Liver (tissue), 9 donors: ENCODE results near the gene TYRP1. TPM values are rescaled to one million over a fixed set of nuclear protein-coding genes. Genes with fewer than 3 reads are reported as not detected.
A peak's percentile ranks its signal among the peaks of the same experiment; 100 is the strongest.

Experiments used
- DNase-seq: peaks from one replicate; pipeline ENCODE4 v3.0.0-alpha.2; 2017; ENCODE audit warnings: low spot score
- H3K27ac ChIP-seq, 2 donors: one replicate each; pipeline ENCODE4 v1.7.0; 2013; ENCODE audit warnings: inconsistent platforms in 2 of 2, low read length in 2 of 2, control low read depth in 1 of 2, low read depth in 1 of 2, mild to moderate bottlenecking in 1 of 2
- H3K27me3 ChIP-seq, 4 donors: one replicate each; pipeline versions ENCODE4 v1.6.1 to v1.7.0; 2013; ENCODE audit warnings: low read length in 3 of 4, inconsistent platforms in 1 of 4, mild to moderate bottlenecking in 1 of 4, moderate library complexity in 1 of 4; ENCODE audit not compliant: control insufficient read depth in 4 of 4, insufficient read depth in 4 of 4
- H3K36me3 ChIP-seq, 4 donors: one replicate each; pipeline versions ENCODE4 v1.6.1 to v1.7.0; 2013; ENCODE audit warnings: low read length in 3 of 4, mild to moderate bottlenecking in 3 of 4, low read depth in 1 of 4, moderate library complexity in 1 of 4; ENCODE audit not compliant: control insufficient read depth in 4 of 4, insufficient read depth in 3 of 4
- H3K4me1 ChIP-seq, 4 donors: one replicate each; pipeline versions ENCODE4 v1.6.1 to v1.7.0; 2013; ENCODE audit warnings: low read length in 3 of 4, mild to moderate bottlenecking in 3 of 4, moderate library complexity in 1 of 4; ENCODE audit not compliant: control insufficient read depth in 4 of 4, insufficient read depth in 4 of 4
- H3K4me3 ChIP-seq, 3 donors: one replicate each; pipeline versions ENCODE4 v1.6.1 to v1.7.0; 2013; ENCODE audit warnings: low read length in 3 of 3, control low read depth in 1 of 3, low read depth in 1 of 3, mild to moderate bottlenecking in 1 of 3
- H3K9ac ChIP-seq, 2 donors: one replicate each; pipeline ENCODE4 v1.7.0; 2013; ENCODE audit warnings: low read length in 2 of 2, mild to moderate bottlenecking in 2 of 2, moderate library complexity in 2 of 2, control low read depth in 1 of 2, low read depth in 1 of 2
- H3K9me3 ChIP-seq, 4 donors: one replicate each; pipeline versions ENCODE4 v1.6.1 to v1.7.0; 2013; ENCODE audit warnings: low read length in 3 of 4; ENCODE audit not compliant: control insufficient read depth in 4 of 4
- EGR1 ChIP-seq, 2 donors: IDR thresholded peaks; 2 replicates each; pipeline ENCODE4 v1.6.1; 2016 to 2018; ENCODE audit warnings: antibody characterized with exemption in 2 of 2, low read depth in 2 of 2
- FOXA1 ChIP-seq: IDR thresholded peaks from 2 replicates; pipeline ENCODE4 v1.6.1; 2016; ENCODE audit warnings: antibody characterized with exemption
- FOXA2 ChIP-seq: IDR thresholded peaks from 2 replicates; pipeline ENCODE4 v1.6.1; 2016; ENCODE audit warnings: antibody characterized with exemption
- GABPA ChIP-seq, 2 donors: IDR thresholded peaks in 1 of 2; conservative IDR thresholded peaks in 1 of 2; 2 replicates each; pipeline ENCODE4 v1.6.1; 2016; ENCODE audit warnings: antibody characterized with exemption in 2 of 2, mild to moderate bottlenecking in 1 of 2, moderate library complexity in 1 of 2
- HNF4A ChIP-seq, 2 donors: conservative IDR thresholded peaks; 2 replicates each; pipeline ENCODE4 v1.6.1; 2016; ENCODE audit warnings: antibody characterized with exemption in 2 of 2, mild to moderate bottlenecking in 2 of 2
- HNF4G ChIP-seq: IDR thresholded peaks from 2 replicates; pipeline ENCODE4 v1.6.1; 2016; ENCODE audit warnings: antibody characterized with exemption
- JUND ChIP-seq, 2 donors: IDR thresholded peaks; 2 replicates each; pipeline ENCODE4 v1.6.1; 2016; ENCODE audit warnings: antibody characterized with exemption in 2 of 2
- NR2F2 ChIP-seq: IDR thresholded peaks from 2 replicates; pipeline ENCODE4 v1.6.1; 2016; ENCODE audit warnings: antibody characterized with exemption
- RAD21 ChIP-seq, 2 donors: IDR thresholded peaks; 2 replicates each; pipeline ENCODE4 v1.6.1; 2016; ENCODE audit warnings: antibody characterized with exemption in 2 of 2, mild to moderate bottlenecking in 2 of 2
- RXRA ChIP-seq, 2 donors: IDR thresholded peaks; 2 replicates each; pipeline ENCODE4 v1.6.1; 2017 to 2018; ENCODE audit warnings: antibody characterized with exemption in 2 of 2, mild to moderate bottlenecking in 1 of 2
- SP1 ChIP-seq: IDR thresholded peaks from 2 replicates; pipeline ENCODE4 v1.6.1; 2018; ENCODE audit warnings: antibody characterized with exemption, mild to moderate bottlenecking
- TAF1 ChIP-seq: conservative IDR thresholded peaks from 2 replicates; pipeline ENCODE4 v1.6.1; 2016; ENCODE audit warnings: antibody characterized with exemption, mild to moderate bottlenecking
- YY1 ChIP-seq: IDR thresholded peaks from 2 replicates; pipeline ENCODE4 v1.6.1; 2016; ENCODE audit warnings: antibody characterized with exemption, mild to moderate bottlenecking
- WGBS: extraction: QIAGEN DNeasy Blood & Tissue Kit; methylation state at CpG from one replicate; pipeline ENCODE4 v1.1.7; 2013; 5-methylcytosine and 5-hydroxymethylcytosine counted together
- polyA plus RNA-seq, 2 donors: library from polyadenylated mRNA; stranded (reverse) in 1 of 2; unstranded in 1 of 2; fragments of 200-250 nt in 1 of 2; fragments of >200 nt in 1 of 2; fragmentation: Nextera tagmentation in 1 of 2; extraction: Ambion mirVana in 1 of 2; gene quantifications; one replicate each; pipeline versions ENCODE4 v1.2.1 to v1.2.3, GENCODE V29; 2013 to 2015
- total RNA-seq, 2 donors: library from RNA; depleted of rRNA; stranded (reverse); fragments of >200 nt; gene quantifications; one replicate each; pipeline ENCODE4 v1.2.3, GENCODE V29; 2014
- TF ChIP-seq, protein P1 (sequence below): fragments of 150-350 bp; IDR thresholded peaks from 2 replicates; pipeline ENCODE4 v1.5.1; 2017; ENCODE audit warnings: improper control_type of control experiment, low read depth, low read length; ENCODE audit not compliant: missing input control
- TF ChIP-seq, protein P2 (sequence below): IDR thresholded peaks from 2 replicates; pipeline ENCODE4 v1.6.1; 2016; ENCODE audit warnings: antibody characterized with exemption
- TF ChIP-seq, protein P3 (sequence below): IDR thresholded peaks from 2 replicates; pipeline ENCODE4 v1.6.1; 2016; ENCODE audit warnings: antibody characterized with exemption
- donor health status: healthy.
- donor health status: healthy.
- donor health status: healthy.
- donor health status: healthy.
- donor health status: healthy.

TYRP1 gene
- total and polyA plus RNA-seq, 4 donors = 0.17 TPM; not detected in 3

DNA sequence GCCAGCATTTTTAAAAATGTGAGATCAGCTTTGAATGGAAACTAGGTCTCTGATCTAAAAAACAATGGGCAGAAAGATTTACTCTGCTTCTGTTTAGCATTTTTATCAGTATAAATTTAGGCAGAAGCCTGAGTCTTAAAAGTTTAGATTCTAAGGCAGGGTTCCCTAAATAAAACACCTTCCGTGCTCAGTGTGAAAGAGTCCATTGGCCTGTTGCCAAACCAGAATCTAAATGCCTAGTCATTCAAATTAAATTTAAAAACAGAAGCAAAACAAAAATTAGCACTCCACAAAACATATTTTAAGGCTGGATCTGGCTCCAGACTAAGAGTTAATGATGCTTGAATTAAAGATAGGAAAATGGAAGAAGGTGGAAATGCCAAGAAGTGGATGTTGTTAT is 4.5 kb downstream of the TYRP1 start (continued):
- no peak for TF ChIP-seq RXRA (IDR thresholded peaks at IDR 0.05)

DNA sequence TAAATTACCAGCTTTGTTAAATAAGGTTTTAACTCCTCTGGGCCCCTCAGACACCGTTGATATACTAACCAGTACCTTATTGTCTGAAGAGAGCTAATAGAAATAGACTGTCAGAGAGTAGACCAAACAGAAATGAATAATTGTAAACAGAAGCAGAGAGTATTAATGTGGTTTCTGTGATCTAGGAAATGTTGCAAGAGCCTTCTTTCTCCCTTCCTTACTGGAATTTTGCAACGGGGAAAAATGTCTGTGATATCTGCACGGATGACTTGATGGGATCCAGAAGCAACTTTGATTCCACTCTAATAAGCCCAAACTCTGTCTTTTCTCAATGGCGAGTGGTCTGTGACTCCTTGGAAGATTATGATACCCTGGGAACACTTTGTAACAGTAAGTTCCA is 5.1 kb downstream of the TYRP1 start:
- peaks cover 0 to 3% (median 0%) of the 10 kb centered on the region in 4 donors for H3K27me3 ChIP-seq
- H3K4me1 ChIP-seq = no peaks in the 10 kb centered on the region
- 61% methylated on average over 4 of the region's 4 CpGs for WGBS
- TF ChIP-seq NR2F2 = peak; percentile 53
- TF ChIP-seq RXRA (IDR thresholded peaks at IDR 0.05) = no peak
- no peak overlapping the region for H3K27ac ChIP-seq
- H3K9me3 ChIP-seq = no peaks in the 10 kb centered on the region
- no peak overlapping the region for H3K4me3 ChIP-seq
- no peak overlapping the region for H3K9ac ChIP-seq
- no peaks in the 10 kb centered on the region for H3K36me3 ChIP-seq
- no peak for DNase-seq

DNA sequence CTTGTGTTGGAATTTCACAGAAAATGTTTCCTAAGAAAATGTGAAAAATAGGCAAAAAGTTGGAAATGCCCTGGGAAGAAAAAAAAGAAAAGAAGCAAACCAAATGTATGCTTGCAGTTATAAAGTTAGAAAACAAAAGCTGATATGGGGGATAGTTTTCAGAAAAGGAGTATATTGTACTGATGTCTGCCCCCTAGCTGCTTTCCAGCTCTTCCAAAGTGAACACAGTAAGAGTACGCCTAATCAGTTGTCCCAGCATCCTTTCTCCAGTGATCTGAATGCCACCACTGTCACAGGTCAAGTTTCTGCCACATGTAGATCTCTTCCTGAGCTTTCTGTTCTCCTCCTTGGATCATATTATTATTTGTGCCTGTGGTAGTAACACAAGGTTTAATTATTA is 5.8 kb downstream of the TYRP1 start:
- H3K4me1 ChIP-seq = no peaks in the 10 kb centered on the region
- H3K9me3 ChIP-seq = no peaks in the 10 kb centered on the region
- no peak overlapping the region for H3K9ac ChIP-seq
- H3K27me3 ChIP-seq = peaks cover 0 to 3% (median 0%) of the 10 kb centered on the region in 4 donors
- WGBS = 73% methylated on average over 1 of the region's 1 CpG
- no peaks in the 10 kb centered on the region for H3K36me3 ChIP-seq
- no peak for TF ChIP-seq RAD21 (IDR thresholded peaks at IDR 0.05)
- TF ChIP-seq YY1 = no peak
- TF ChIP-seq TAF1 = no peak
- no peak for TF ChIP-seq HNF4A (conservative IDR thresholded peaks at IDR 0.05)
- TF ChIP-seq EGR1 (IDR thresholded peaks at IDR 0.05; ENCODE audit: low read depth in 2 of 2) = no peak
- TF ChIP-seq SP1 = no peak
- TF ChIP-seq, protein P1, sequence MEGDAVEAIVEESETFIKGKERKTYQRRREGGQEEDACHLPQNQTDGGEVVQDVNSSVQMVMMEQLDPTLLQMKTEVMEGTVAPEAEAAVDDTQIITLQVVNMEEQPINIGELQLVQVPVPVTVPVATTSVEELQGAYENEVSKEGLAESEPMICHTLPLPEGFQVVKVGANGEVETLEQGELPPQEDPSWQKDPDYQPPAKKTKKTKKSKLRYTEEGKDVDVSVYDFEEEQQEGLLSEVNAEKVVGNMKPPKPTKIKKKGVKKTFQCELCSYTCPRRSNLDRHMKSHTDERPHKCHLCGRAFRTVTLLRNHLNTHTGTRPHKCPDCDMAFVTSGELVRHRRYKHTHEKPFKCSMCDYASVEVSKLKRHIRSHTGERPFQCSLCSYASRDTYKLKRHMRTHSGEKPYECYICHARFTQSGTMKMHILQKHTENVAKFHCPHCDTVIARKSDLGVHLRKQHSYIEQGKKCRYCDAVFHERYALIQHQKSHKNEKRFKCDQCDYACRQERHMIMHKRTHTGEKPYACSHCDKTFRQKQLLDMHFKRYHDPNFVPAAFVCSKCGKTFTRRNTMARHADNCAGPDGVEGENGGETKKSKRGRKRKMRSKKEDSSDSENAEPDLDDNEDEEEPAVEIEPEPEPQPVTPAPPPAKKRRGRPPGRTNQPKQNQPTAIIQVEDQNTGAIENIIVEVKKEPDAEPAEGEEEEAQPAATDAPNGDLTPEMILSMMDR = no peak
- TF ChIP-seq JUND (IDR thresholded peaks at IDR 0.05) = no peak
- TF ChIP-seq FOXA2 = no peak
- TF ChIP-seq, protein P2, sequence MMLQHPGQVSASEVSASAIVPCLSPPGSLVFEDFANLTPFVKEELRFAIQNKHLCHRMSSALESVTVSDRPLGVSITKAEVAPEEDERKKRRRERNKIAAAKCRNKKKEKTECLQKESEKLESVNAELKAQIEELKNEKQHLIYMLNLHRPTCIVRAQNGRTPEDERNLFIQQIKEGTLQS = no peak
- TF ChIP-seq, protein P3, sequence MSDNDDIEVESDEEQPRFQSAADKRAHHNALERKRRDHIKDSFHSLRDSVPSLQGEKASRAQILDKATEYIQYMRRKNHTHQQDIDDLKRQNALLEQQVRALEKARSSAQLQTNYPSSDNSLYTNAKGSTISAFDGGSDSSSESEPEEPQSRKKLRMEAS = no peak
- TF ChIP-seq GABPA (IDR thresholded peaks at IDR 0.05 in 1 of 2, conservative IDR thresholded peaks at IDR 0.05 in 1 of 2) = no peak
- no peak for TF ChIP-seq FOXA1
- no peak for TF ChIP-seq HNF4G
- TF ChIP-seq RXRA (IDR thresholded peaks at IDR 0.05) = no peak
- no peak for TF ChIP-seq NR2F2
- no peak overlapping the region for H3K4me3 ChIP-seq
- DNase-seq = no peak
- H3K27ac ChIP-seq = no peak overlapping the region

DNA sequence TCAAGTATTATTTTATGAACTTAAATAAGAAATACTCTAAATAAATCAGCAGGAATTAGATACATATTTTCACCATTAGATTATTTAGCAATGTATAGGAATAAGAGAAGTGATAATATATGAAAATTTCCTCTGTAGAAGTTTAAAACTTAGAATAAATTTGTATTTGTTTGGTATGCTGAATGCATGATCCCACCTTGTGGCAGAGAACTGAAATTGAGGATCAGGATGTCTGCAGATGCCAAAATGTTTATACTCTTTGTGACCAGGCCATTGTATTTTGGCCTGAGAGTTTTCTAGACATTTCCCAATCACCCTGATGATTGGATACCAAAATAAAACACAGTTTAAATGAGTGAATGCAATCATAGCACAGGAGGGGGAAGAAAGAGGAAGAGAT is 6.3 kb downstream of the TYRP1 start:
- Histone ChIP-seq H3K9ac (no peak overlapping the region), H3K36me3 (no peaks in the 10 kb centered on the region), H3K4me3 (no peak overlapping the region), H3K4me1 (no peaks in the 10 kb centered on the region), H3K27me3 (peaks cover 0 to 3% (median 0%) of the 10 kb centered on the region in 4 donors), H3K27ac (no peak overlapping the region), H3K9me3 (no peaks in the 10 kb centered on the region)
- no peak for DNase-seq
- TF ChIP-seq NR2F2 (no peak), FOXA1 (no peak), YY1 (no peak), FOXA2 (no peak), GABPA (IDR thresholded peaks at IDR 0.05 in 1 of 2, conservative IDR thresholded peaks at IDR 0.05 in 1 of 2) (no peak), RAD21 (IDR thresholded peaks at IDR 0.05) (no peak), JUND (IDR thresholded peaks at IDR 0.05) (no peak), HNF4G (no peak), EGR1 (IDR thresholded peaks at IDR 0.05; ENCODE audit: low read depth in 2 of 2) (no peak), HNF4A (conservative IDR thresholded peaks at IDR 0.05) (no peak)
- TF ChIP-seq, protein P3 = no peak
- TF ChIP-seq, protein P1 = no peak
